Liver (tissue), 3 donors: ENCODE measurements around the gene FER.

ENCODE experiments used
- JUND ChIP-seq, 2 donors: IDR thresholded peaks; 2 replicates each; pipeline ENCODE4 v1.6.1; 2016; ENCODE audit warnings: antibody characterized with exemption in 2 of 2
- RAD21 ChIP-seq, 2 donors: IDR thresholded peaks; 2 replicates each; pipeline ENCODE4 v1.6.1; 2016; ENCODE audit warnings: antibody characterized with exemption in 2 of 2, mild to moderate bottlenecking in 2 of 2
- SP1 ChIP-seq: IDR thresholded peaks from 2 replicates; pipeline ENCODE4 v1.6.1; 2018; ENCODE audit warnings: antibody characterized with exemption, mild to moderate bottlenecking
- TF ChIP-seq, protein P1 (sequence below): fragments of 150-350 bp; IDR thresholded peaks from 2 replicates; pipeline ENCODE4 v1.5.1; 2017; ENCODE audit warnings: improper control_type of control experiment, low read depth, low read length; ENCODE audit not compliant: missing input control
- TF ChIP-seq, protein P2 (sequence below): IDR thresholded peaks from 2 replicates; pipeline ENCODE4 v1.6.1; 2016; ENCODE audit warnings: antibody characterized with exemption
- TF ChIP-seq, protein P3 (sequence below): IDR thresholded peaks from 2 replicates; pipeline ENCODE4 v1.6.1; 2016; ENCODE audit warnings: antibody characterized with exemption
- donor health status: healthy.
- donor health status: healthy.

DNA sequence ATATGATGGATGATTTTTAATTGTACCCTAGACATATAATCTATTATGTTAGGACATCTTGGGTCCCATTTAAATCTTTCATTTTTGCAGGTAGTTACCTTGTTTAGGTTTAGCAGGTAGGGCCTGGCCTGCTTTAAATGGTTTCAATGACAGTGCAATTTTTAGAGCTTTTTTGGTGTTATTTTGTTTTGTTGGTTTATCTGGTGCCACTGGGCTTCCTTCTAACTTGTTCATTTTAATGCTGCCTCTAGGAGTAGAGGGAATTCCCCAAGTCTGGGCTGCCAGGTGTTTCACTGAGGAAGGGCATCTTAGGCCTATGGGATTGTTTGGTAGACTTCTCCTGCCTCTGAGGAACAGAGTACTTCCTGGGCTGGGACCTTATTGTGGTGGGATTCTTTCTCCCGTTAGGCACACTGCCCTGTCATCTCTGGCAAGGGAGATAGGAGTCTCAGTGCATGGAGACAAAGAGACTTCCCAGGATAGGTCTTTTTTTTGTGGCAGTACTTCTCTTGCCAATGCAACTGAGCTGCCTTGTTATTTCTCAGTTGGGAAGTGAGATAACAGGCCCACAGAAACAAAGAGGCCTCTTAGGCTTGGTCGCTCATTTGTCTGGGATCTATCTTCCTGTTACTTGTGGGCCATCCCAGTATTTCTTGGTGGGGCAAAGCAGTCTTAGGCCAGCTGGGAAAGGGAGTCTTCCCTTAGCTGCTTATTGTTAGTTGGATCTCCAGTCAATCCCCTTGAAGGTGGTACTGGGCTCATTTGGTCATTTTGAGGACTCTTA lies 282.9 kb downstream of the FER start:
- TF ChIP-seq, protein P1, sequence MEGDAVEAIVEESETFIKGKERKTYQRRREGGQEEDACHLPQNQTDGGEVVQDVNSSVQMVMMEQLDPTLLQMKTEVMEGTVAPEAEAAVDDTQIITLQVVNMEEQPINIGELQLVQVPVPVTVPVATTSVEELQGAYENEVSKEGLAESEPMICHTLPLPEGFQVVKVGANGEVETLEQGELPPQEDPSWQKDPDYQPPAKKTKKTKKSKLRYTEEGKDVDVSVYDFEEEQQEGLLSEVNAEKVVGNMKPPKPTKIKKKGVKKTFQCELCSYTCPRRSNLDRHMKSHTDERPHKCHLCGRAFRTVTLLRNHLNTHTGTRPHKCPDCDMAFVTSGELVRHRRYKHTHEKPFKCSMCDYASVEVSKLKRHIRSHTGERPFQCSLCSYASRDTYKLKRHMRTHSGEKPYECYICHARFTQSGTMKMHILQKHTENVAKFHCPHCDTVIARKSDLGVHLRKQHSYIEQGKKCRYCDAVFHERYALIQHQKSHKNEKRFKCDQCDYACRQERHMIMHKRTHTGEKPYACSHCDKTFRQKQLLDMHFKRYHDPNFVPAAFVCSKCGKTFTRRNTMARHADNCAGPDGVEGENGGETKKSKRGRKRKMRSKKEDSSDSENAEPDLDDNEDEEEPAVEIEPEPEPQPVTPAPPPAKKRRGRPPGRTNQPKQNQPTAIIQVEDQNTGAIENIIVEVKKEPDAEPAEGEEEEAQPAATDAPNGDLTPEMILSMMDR, result no peak
- TF ChIP-seq RAD21 (IDR thresholded peaks at IDR 0.05) (no peak), JUND (IDR thresholded peaks at IDR 0.05) (no peak), SP1 (no peak)
- TF ChIP-seq, protein P2, sequence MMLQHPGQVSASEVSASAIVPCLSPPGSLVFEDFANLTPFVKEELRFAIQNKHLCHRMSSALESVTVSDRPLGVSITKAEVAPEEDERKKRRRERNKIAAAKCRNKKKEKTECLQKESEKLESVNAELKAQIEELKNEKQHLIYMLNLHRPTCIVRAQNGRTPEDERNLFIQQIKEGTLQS, result no peak
- TF ChIP-seq, protein P3, sequence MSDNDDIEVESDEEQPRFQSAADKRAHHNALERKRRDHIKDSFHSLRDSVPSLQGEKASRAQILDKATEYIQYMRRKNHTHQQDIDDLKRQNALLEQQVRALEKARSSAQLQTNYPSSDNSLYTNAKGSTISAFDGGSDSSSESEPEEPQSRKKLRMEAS, result no peak
